Measurements from ENCODE around the gene C5. TPM values are rescaled to one million over a fixed set of nuclear protein-coding genes. Genes with fewer than 3 reads are reported as not detected.
"Not testable (repeated sequence)": the region's sequence is repeated elsewhere in the genome, so short reads cannot be mapped to it uniquely, and the experiment has no call there.

C5 gene
- total and polyA plus RNA-seq, 2 experiments from 2014 or later = 0.31 TPM; not detected in 1

DNA sequence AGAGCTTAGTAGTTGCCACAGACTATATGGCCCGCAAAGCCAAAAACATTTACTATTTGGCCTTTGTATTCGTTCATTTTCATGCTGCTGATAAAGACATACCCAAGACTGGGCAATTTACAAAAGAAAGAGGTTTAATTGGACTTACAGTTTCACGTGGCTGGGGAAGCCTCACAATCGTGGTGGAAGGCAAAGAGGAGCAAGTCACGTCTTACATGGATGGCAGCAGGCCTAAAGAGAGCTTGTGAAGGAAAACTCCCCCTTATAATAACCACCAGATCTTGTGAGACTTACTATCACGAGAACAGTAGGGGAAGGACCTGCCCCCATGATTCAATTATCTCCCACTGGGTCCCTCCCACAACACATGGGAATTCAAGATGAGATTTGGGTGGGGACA lies 40.7 kb upstream of the C5 start:
- H3K9me2 ChIP-seq (ENCODE audit: insufficient read depth); H3K36me3 ChIP-seq (ENCODE audit: insufficient read depth); DNase-seq (ENCODE audit: low spot score); H3K4me1 Mint-ChIP-seq; ATAC-seq; H4K20me1 ChIP-seq (replicated peaks; ENCODE audit: insufficient read depth); H3K4me3 ChIP-seq; H3K27me3 Mint-ChIP-seq (ENCODE audit: insufficient read depth, low read depth, poor library complexity); H3K4me1 ChIP-seq (ENCODE audit: insufficient read depth); H3K79me2 ChIP-seq (replicated peaks; ENCODE audit: insufficient read depth); H3K27me3 ChIP-seq (ENCODE audit: insufficient read depth); H3F3A ChIP-seq (replicated peaks; ENCODE audit: low read depth); H3K4me3 Mint-ChIP-seq; H2AFZ ChIP-seq; H3K4me2 ChIP-seq; H3K27ac Mint-ChIP-seq; H3K27ac ChIP-seq (ENCODE audit: low read depth); H3K36me3 Mint-ChIP-seq (ENCODE audit: low read depth); H3K9me3 Mint-ChIP-seq: not testable (repeated sequence)

DNA sequence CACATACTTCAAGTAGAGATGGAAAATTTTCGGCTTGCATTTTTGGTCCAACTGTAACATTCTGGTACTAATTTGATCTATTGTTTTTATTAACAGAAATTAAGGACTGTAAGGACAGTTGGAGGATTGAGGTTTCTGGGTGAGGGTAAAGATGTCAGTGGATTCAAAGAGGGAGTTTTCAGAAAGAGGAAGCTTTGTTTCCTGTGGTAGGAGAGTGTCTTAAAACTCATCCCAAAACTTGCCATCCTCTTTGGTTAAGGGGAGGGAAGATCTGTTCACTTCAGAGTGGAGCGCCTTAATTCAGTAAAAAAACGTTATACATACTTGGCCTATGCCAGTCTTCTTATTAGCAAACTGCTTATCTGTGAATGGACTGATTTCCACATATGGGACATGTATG lies 38.5 kb upstream of the C5 start:
- Mint-ChIP-seq H3K27me3 (ENCODE audit: insufficient read depth, low read depth, poor library complexity) (no peaks in the 10 kb centered on the region), H3K27ac (no peak overlapping the region), H3K4me1 (no peaks in the 10 kb centered on the region), H3K36me3 (ENCODE audit: low read depth) (peaks cover 7% of the 10 kb centered on the region; the same call in 2 of the 3 replicates), H3K9me3 (no peaks in the 10 kb centered on the region), H3K4me3 (no peak overlapping the region)
- ATAC-seq = no peak
- H3K27me3 ChIP-seq (ENCODE audit: insufficient read depth) = no peaks in the 10 kb centered on the region
- H3K79me2 ChIP-seq (replicated peaks; ENCODE audit: insufficient read depth) = no peaks in the 10 kb centered on the region
- no peak overlapping the region for H3K4me2 ChIP-seq
- no peaks in the 10 kb centered on the region for H3K9me2 ChIP-seq (ENCODE audit: insufficient read depth)
- H3K36me3 ChIP-seq (ENCODE audit: insufficient read depth) = no peaks in the 10 kb centered on the region
- H3F3A ChIP-seq (replicated peaks; ENCODE audit: low read depth) = no peaks in the 10 kb centered on the region
- H2AFZ ChIP-seq = no peak overlapping the region
- no peak overlapping the region for H3K27ac ChIP-seq (ENCODE audit: low read depth)
- no peak for DNase-seq (ENCODE audit: low spot score)
- no peaks in the 10 kb centered on the region; the same call in 1 of the 2 replicates for H4K20me1 ChIP-seq (replicated peaks; ENCODE audit: insufficient read depth)
- no peaks in the 10 kb centered on the region for H3K4me1 ChIP-seq (ENCODE audit: insufficient read depth)
- H3K4me3 ChIP-seq = no peak overlapping the region
- TF ChIP-seq ZNF331 (CRISPR knock-in tag; IDR thresholded peaks at IDR 0.05; ENCODE audit: low read depth) (no peak), NANOG (IDR thresholded peaks at IDR 0.05; ENCODE audit: borderline replicate concordance) (no peak), EZH2phosphoT487 (IDR thresholded peaks at IDR 0.05; ENCODE audit: unreplicated experiment) (no peak), ZNF114 (CRISPR knock-in tag; IDR thresholded peaks at IDR 0.05) (no peak), POLR2AphosphoS5 (IDR thresholded peaks at IDR 0.05; ENCODE audit: low read depth) (no peak), STAT1 (IDR thresholded peaks at IDR 0.05; ENCODE audit: unreplicated experiment) (no peak), JUNB (IDR thresholded peaks at IDR 0.05; ENCODE audit: unreplicated experiment) (no peak)
- TF ChIP-seq, protein P1, sequence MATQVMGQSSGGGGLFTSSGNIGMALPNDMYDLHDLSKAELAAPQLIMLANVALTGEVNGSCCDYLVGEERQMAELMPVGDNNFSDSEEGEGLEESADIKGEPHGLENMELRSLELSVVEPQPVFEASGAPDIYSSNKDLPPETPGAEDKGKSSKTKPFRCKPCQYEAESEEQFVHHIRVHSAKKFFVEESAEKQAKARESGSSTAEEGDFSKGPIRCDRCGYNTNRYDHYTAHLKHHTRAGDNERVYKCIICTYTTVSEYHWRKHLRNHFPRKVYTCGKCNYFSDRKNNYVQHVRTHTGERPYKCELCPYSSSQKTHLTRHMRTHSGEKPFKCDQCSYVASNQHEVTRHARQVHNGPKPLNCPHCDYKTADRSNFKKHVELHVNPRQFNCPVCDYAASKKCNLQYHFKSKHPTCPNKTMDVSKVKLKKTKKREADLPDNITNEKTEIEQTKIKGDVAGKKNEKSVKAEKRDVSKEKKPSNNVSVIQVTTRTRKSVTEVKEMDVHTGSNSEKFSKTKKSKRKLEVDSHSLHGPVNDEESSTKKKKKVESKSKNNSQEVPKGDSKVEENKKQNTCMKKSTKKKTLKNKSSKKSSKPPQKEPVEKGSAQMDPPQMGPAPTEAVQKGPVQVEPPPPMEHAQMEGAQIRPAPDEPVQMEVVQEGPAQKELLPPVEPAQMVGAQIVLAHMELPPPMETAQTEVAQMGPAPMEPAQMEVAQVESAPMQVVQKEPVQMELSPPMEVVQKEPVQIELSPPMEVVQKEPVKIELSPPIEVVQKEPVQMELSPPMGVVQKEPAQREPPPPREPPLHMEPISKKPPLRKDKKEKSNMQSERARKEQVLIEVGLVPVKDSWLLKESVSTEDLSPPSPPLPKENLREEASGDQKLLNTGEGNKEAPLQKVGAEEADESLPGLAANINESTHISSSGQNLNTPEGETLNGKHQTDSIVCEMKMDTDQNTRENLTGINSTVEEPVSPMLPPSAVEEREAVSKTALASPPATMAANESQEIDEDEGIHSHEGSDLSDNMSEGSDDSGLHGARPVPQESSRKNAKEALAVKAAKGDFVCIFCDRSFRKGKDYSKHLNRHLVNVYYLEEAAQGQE (IDR thresholded peaks at IDR 0.05; ENCODE audit: unreplicated experiment) = no peak
- TF ChIP-seq, protein P2, sequence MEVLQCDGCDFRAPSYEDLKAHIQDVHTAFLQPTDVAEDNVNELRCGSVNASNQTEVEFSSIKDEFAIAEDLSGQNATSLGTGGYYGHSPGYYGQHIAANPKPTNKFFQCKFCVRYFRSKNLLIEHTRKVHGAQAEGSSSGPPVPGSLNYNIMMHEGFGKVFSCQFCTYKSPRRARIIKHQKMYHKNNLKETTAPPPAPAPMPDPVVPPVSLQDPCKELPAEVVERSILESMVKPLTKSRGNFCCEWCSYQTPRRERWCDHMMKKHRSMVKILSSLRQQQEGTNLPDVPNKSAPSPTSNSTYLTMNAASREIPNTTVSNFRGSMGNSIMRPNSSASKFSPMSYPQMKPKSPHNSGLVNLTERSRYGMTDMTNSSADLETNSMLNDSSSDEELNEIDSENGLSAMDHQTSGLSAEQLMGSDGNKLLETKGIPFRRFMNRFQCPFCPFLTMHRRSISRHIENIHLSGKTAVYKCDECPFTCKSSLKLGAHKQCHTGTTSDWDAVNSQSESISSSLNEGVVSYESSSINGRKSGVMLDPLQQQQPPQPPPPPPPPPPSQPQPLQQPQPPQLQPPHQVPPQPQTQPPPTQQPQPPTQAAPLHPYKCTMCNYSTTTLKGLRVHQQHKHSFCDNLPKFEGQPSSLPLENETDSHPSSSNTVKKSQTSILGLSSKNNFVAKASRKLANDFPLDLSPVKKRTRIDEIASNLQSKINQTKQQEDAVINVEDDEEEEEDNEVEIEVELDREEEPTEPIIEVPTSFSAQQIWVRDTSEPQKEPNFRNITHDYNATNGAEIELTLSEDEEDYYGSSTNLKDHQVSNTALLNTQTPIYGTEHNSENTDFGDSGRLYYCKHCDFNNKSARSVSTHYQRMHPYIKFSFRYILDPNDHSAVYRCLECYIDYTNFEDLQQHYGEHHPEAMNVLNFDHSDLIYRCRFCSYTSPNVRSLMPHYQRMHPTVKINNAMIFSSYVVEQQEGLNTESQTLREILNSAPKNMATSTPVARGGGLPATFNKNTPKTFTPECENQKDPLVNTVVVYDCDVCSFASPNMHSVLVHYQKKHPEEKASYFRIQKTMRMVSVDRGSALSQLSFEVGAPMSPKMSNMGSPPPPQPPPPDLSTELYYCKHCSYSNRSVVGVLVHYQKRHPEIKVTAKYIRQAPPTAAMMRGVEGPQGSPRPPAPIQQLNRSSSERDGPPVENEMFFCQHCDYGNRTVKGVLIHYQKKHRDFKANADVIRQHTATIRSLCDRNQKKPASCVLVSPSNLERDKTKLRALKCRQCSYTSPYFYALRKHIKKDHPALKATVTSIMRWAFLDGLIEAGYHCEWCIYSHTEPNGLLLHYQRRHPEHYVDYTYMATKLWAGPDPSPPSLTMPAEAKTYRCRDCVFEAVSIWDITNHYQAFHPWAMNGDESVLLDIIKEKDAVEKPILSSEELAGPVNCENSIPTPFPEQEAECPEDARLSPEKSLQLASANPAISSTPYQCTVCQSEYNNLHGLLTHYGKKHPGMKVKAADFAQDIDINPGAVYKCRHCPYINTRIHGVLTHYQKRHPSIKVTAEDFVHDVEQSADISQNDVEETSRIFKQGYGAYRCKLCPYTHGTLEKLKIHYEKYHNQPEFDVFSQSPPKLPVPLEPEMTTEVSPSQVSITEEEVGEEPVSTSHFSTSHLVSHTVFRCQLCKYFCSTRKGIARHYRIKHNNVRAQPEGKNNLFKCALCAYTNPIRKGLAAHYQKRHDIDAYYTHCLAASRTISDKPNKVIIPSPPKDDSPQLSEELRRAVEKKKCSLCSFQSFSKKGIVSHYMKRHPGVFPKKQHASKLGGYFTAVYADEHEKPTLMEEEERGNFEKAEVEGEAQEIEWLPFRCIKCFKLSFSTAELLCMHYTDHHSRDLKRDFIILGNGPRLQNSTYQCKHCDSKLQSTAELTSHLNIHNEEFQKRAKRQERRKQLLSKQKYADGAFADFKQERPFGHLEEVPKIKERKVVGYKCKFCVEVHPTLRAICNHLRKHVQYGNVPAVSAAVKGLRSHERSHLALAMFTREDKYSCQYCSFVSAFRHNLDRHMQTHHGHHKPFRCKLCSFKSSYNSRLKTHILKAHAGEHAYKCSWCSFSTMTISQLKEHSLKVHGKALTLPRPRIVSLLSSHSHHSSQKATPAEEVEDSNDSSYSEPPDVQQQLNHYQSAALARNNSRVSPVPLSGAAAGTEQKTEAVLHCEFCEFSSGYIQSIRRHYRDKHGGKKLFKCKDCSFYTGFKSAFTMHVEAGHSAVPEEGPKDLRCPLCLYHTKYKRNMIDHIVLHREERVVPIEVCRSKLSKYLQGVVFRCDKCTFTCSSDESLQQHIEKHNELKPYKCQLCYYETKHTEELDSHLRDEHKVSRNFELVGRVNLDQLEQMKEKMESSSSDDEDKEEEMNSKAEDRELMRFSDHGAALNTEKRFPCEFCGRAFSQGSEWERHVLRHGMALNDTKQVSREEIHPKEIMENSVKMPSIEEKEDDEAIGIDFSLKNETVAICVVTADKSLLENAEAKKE (CRISPR knock-in tag; IDR thresholded peaks at IDR 0.05) = no peak
- TF ChIP-seq, protein P3, sequence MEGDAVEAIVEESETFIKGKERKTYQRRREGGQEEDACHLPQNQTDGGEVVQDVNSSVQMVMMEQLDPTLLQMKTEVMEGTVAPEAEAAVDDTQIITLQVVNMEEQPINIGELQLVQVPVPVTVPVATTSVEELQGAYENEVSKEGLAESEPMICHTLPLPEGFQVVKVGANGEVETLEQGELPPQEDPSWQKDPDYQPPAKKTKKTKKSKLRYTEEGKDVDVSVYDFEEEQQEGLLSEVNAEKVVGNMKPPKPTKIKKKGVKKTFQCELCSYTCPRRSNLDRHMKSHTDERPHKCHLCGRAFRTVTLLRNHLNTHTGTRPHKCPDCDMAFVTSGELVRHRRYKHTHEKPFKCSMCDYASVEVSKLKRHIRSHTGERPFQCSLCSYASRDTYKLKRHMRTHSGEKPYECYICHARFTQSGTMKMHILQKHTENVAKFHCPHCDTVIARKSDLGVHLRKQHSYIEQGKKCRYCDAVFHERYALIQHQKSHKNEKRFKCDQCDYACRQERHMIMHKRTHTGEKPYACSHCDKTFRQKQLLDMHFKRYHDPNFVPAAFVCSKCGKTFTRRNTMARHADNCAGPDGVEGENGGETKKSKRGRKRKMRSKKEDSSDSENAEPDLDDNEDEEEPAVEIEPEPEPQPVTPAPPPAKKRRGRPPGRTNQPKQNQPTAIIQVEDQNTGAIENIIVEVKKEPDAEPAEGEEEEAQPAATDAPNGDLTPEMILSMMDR (conservative IDR thresholded peaks at IDR 0.05; ENCODE audit: low read depth in 2 of 2) = no peak
- TF ChIP-seq, protein P4, sequence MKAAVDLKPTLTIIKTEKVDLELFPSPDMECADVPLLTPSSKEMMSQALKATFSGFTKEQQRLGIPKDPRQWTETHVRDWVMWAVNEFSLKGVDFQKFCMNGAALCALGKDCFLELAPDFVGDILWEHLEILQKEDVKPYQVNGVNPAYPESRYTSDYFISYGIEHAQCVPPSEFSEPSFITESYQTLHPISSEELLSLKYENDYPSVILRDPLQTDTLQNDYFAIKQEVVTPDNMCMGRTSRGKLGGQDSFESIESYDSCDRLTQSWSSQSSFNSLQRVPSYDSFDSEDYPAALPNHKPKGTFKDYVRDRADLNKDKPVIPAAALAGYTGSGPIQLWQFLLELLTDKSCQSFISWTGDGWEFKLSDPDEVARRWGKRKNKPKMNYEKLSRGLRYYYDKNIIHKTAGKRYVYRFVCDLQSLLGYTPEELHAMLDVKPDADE (IDR thresholded peaks at IDR 0.05) = no peak

Measured in GM23338 (cell line).